Small intestine (tissue), 7 donors: Measurements from ENCODE around the gene PSMC1. TPM values are rescaled to one million over a fixed set of nuclear protein-coding genes. Genes with fewer than 3 reads are reported as not detected.
"Not testable (repeated sequence)": the region's sequence is repeated elsewhere in the genome, so short reads cannot be mapped to it uniquely, and the experiment has no call there.

Experiments
- DNase-seq, 2 donors: peaks; one replicate each; pipeline versions ENCODE4 v3.0.0 to v3.0.0-alpha.2; 2013
- FAIRE-seq: peaks from 2 replicates; lab custom pipeline; 2012; peaks lifted over from hg19 to GRCh38; lab: Jason Lieb, UNC
- H3K27ac ChIP-seq, 3 donors: one replicate each; pipeline ENCODE4 v1.5.1; 2013; ENCODE audit warnings: low read length in 2 of 3, mild to moderate bottlenecking in 2 of 3, control low read depth in 1 of 3, inconsistent platforms in 1 of 3, low read depth in 1 of 3, moderate library complexity in 1 of 3
- H3K27me3 ChIP-seq, 3 donors: one replicate each; pipeline ENCODE4 v1.6.1; 2013; ENCODE audit warnings: low read length in 3 of 3, inconsistent platforms in 1 of 3; ENCODE audit not compliant: control insufficient read depth in 3 of 3, insufficient read depth in 3 of 3
- H3K36me3 ChIP-seq, 3 donors: one replicate each; pipeline ENCODE4 v1.6.1; 2013; ENCODE audit warnings: low read length in 3 of 3, inconsistent platforms in 1 of 3, low read depth in 1 of 3, mild to moderate bottlenecking in 1 of 3, moderate library complexity in 1 of 3; ENCODE audit not compliant: control insufficient read depth in 3 of 3, insufficient read depth in 2 of 3
- H3K4me1 ChIP-seq, 3 donors: one replicate each; pipeline ENCODE4 v1.6.1; 2013; ENCODE audit warnings: low read length in 2 of 3, inconsistent platforms in 1 of 3, low read depth in 1 of 3, mild to moderate bottlenecking in 1 of 3, moderate library complexity in 1 of 3; ENCODE audit not compliant: control insufficient read depth in 3 of 3, insufficient read depth in 2 of 3
- H3K4me3 ChIP-seq, 3 donors: one replicate each; pipeline ENCODE4 v1.5.1; 2013; ENCODE audit warnings: low read length in 3 of 3, control low read depth in 1 of 3, inconsistent platforms in 1 of 3, low read depth in 1 of 3, mild to moderate bottlenecking in 1 of 3, moderate library complexity in 1 of 3
- H3K9me3 ChIP-seq, 2 donors: one replicate each; pipeline ENCODE4 v1.6.1; 2013; ENCODE audit warnings: low read depth in 1 of 2, low read length in 1 of 2; ENCODE audit not compliant: control insufficient read depth in 2 of 2, insufficient read depth in 1 of 2
- WGBS, 3 donors: extraction: QIAGEN DNeasy Blood & Tissue Kit; methylation state at CpG; one replicate each; pipeline ENCODE4 v1.1.7; 2013; 5-methylcytosine and 5-hydroxymethylcytosine counted together
- polyA plus RNA-seq, 4 donors: library from polyadenylated mRNA; stranded (reverse) in 3 of 4; unstranded in 1 of 4; fragments of 200-250 nt in 3 of 4; fragments of 120-200 nt in 1 of 4; gene quantifications; one replicate each; pipeline versions ENCODE4 v1.2.1 to v1.2.3, GENCODE V29; 2013
- donor health status: healthy with polysubstance abuse.
- donor health status: control.
- donor health status: control.
- donor health status: Bipolar disorder and iron deficiency.
- donor health status: healthy.

PSMC1 gene
- polyA plus RNA-seq, 4 donors, result 85.0 to 172 (median 127) TPM

- H3K27ac ChIP-seq, result no peak overlapping the region
- no peak overlapping the region for H3K4me3 ChIP-seq
- no peak for DNase-seq
- H3K36me3 ChIP-seq, result no peaks in the 10 kb centered on the region
- no peaks in the 10 kb centered on the region for H3K9me3 ChIP-seq
- no peaks in the 10 kb centered on the region for H3K27me3 ChIP-seq
- no peak for FAIRE-seq
- WGBS, 3 donors, result 84 to 92% (median 87%) methylated on average over 4 of the region's 4 CpGs
- no peaks in the 10 kb centered on the region for H3K4me1 ChIP-seq
Observed at GRCh38 chr14:90246936-90247335, 9.4 kb upstream of the PSMC1 start.

GRCh38 chr14:90247441-90247840 is 8.9 kb upstream of the PSMC1 start:
- not testable (repeated sequence) for H3K4me1 ChIP-seq, H3K27me3 ChIP-seq, H3K27ac ChIP-seq, DNase-seq, H3K36me3 ChIP-seq, H3K4me3 ChIP-seq, FAIRE-seq, H3K9me3 ChIP-seq
- 86 to 89% (median 88%) methylated on average over 10 of the region's 10 CpGs for WGBS, 3 donors

DNA sequence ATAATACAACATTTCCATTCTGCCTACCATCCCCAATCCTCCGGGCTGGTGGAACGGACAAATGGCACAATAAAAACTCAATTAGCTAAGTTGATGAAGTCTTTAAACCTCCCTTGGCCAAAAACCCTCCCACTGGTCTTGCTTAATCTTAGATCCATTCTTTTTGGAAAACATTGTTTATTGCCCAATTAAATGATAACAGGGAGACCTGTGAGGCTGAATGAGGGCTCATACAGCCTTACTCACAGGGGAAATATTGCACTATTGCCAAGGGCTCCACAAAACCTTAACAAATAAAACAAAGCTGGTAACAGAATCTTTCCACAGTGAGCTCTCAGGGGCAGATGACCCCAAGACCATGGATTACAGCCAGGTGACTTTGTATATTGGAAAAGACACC is 7.8 kb upstream of the PSMC1 start:
- no peak overlapping the region for H3K4me3 ChIP-seq
- no peaks in the 10 kb centered on the region for H3K4me1 ChIP-seq
- no peaks in the 10 kb centered on the region for H3K36me3 ChIP-seq
- no peaks in the 10 kb centered on the region for H3K27me3 ChIP-seq
- FAIRE-seq (no peak), DNase-seq (no peak)
- WGBS, 3 donors, result 16 to 71% (median 58%) methylated on average over 2 of the region's 2 CpGs
- no peak overlapping the region for H3K27ac ChIP-seq
- H3K9me3 ChIP-seq, result no peaks in the 10 kb centered on the region

- no peak for FAIRE-seq
- Histone ChIP-seq H3K27ac (no peak overlapping the region), H3K27me3 (peaks cover 0 to 7% (median 0%) of the 10 kb centered on the region in 3 donors), H3K4me3 (no peak overlapping the region), H3K9me3 (no peaks in the 10 kb centered on the region), H3K36me3 (no peaks in the 10 kb centered on the region), H3K4me1 (peaks cover 0 to 7% (median 5%) of the 10 kb centered on the region in 3 donors)
- no peak for DNase-seq
- WGBS, 3 donors, result 80 to 89% (median 86%) methylated on average over 8 of the region's 8 CpGs
Observed at GRCh38 chr14:90253826-90254225, 2.5 kb upstream of the PSMC1 start.

DNA sequence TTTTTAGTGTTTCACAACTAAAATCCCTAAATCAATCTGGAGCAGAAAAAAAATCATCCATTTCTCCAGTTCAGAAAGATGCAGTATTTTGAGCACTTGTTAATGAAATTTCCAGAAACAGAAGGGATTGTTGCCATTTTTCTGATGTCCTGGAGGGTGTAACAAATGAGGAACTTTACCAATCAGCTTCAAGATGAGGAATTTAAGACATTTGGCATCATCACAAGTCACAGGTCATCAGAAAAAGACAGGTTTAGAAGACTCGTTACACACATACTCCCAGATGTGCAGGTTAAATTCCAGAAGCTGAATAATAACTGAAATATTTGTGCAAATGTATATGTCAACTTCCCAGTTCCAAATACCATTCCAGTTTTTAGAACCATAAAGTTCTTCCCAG is 482 bp upstream of the PSMC1 start:
- Histone ChIP-seq H3K9me3 (no peaks in the 10 kb centered on the region), H3K4me3 (peak overlapping the region in 1 of 3 donors; percentile 90), H3K4me1 (peaks cover 0 to 7% (median 5%) of the 10 kb centered on the region in 3 donors), H3K36me3 (peaks cover 0 to 7% (median 2%) of the 10 kb centered on the region in 3 donors), H3K27me3 (peaks cover 0 to 7% (median 0%) of the 10 kb centered on the region in 3 donors), H3K27ac (no peak overlapping the region)
- no peak for DNase-seq
- 42 to 88% (median 74%) methylated on average over 1 of the region's 1 CpG for WGBS, 3 donors
- no peak for FAIRE-seq

GRCh38 chr14:90263748-90264449 is 7.5 kb downstream of the PSMC1 start:
- DNase-seq (no peak), FAIRE-seq (no peak)

DNA sequence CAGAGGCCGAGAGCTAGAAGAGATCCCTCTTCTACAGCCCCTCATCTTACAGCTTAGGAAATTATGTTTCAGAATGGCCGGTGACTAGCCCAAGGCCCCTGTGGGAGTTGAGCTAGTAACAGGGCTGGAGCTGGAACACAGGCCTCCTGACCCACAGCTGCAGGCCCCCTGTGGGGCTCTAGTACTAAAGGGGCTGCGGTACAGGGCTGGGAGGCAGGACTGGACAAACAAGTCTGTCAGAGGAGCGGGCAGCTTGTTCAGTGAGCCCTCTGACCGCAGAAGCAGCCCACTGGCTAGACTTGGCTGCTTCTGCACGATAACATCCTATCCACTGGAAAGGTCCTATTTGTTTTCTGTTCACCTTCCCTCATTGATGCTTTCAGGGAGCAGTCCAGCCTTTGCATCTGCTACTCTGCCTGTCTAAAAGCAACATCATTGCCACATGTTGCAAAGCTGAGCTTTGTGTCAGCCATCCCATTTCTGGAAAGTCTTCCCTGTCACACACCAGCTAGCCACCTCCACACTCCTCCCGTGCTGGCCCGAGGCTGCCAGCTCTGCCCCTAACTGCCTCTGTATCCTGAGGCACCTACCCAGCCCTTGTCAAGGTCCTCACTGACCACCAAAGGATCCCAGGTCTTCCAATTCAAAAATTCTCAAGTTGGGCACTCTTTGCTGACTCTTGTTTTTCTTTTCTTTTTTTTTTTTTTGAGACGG is 10.2 kb downstream of the PSMC1 start:
- FAIRE-seq, result no peak
- H3K27ac ChIP-seq, result no peak overlapping the region
- WGBS, 3 donors, result 95 to 99% (median 97%) methylated on average over 9 of the region's 9 CpGs
- H3K27me3 ChIP-seq, result no peaks in the 10 kb centered on the region
- no peak for DNase-seq
- no peaks in the 10 kb centered on the region for H3K9me3 ChIP-seq
- peaks cover 18 to 57% (median 32%) of the 10 kb centered on the region in 3 donors for H3K36me3 ChIP-seq
- no peak overlapping the region for H3K4me3 ChIP-seq
- H3K4me1 ChIP-seq, result no peaks in the 10 kb centered on the region

More at GRCh38 chr14:90263748-90264449, 7.5 kb downstream of the PSMC1 start:
- no peaks in the 10 kb centered on the region for H3K27me3 ChIP-seq
- H3K4me3 ChIP-seq, result no peak overlapping the region
- WGBS, 3 donors, result 69 to 75% (median 70%) methylated on average over 7 to 8 of the region's 8 CpGs
- no peaks in the 10 kb centered on the region for H3K4me1 ChIP-seq
- peak overlapping the region in 1 of 3 donors; percentile 1 for H3K27ac ChIP-seq
- peaks cover 12 to 55% (median 28%) of the 10 kb centered on the region in 3 donors for H3K36me3 ChIP-seq
- no peaks in the 10 kb centered on the region for H3K9me3 ChIP-seq

GRCh38 chr14:90268420-90268819 is 12.1 kb downstream of the PSMC1 start:
- Histone ChIP-seq H3K4me1 (no peaks in the 10 kb centered on the region), H3K27ac (no peak overlapping the region), H3K36me3 (peaks cover 18 to 64% (median 36%) of the 10 kb centered on the region in 3 donors), H3K9me3 (no peaks in the 10 kb centered on the region), H3K27me3 (no peaks in the 10 kb centered on the region), H3K4me3 (no peak overlapping the region)
- 85 to 92% (median 89%) methylated on average over 4 of the region's 4 CpGs for WGBS, 3 donors
- DNase-seq (no peak), FAIRE-seq (no peak)
